ENCODE results near the gene PDE11A.

DNA sequence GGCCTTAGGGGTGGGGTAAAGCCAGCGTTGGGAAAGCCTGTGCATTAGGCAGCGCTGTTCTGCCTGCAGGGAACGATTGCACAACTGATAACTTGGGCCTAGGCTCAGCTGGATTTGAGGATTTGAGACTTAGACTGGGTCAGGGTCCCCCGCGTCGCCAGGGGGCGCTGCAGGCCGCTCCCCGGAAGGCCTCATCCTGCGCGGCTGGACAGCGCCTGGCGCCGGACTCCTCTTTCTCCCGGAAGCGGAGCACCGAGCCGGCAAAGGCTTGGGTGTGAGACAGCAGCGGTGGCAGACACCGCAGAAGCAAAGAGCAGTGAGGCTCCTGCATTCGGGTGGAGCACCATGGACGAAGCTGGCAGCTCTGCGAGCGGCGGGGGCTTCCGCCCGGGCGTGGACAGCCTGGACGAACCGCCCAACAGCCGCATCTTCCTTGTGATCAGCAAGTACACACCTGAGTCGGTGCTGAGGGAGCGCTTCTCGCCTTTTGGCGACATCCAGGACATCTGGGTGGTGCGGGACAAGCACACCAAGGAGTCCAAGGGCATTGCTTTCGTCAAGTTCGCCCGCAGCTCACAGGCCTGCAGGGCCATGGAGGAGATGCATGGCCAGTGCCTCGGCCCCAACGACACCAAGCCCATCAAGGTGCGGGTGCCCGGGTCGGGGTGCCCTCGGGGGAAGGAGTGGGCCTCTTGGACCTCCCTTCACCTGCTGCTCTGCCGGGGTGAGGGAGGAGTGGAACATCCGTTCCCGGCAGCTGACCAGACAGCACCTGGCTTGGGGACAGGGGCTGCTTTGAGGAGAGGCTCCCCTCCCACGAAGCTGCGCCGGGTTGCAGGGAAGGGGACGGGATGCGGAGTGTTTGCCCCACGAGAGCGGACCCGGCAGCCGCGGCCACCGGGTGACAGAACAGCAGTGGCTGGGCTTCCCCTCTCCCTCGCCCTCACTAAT, 39.9 kb upstream of the PDE11A start, which contains the start of gene RBM45:
- TF ChIP-seq, protein P1, sequence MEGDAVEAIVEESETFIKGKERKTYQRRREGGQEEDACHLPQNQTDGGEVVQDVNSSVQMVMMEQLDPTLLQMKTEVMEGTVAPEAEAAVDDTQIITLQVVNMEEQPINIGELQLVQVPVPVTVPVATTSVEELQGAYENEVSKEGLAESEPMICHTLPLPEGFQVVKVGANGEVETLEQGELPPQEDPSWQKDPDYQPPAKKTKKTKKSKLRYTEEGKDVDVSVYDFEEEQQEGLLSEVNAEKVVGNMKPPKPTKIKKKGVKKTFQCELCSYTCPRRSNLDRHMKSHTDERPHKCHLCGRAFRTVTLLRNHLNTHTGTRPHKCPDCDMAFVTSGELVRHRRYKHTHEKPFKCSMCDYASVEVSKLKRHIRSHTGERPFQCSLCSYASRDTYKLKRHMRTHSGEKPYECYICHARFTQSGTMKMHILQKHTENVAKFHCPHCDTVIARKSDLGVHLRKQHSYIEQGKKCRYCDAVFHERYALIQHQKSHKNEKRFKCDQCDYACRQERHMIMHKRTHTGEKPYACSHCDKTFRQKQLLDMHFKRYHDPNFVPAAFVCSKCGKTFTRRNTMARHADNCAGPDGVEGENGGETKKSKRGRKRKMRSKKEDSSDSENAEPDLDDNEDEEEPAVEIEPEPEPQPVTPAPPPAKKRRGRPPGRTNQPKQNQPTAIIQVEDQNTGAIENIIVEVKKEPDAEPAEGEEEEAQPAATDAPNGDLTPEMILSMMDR (IDR thresholded peaks at IDR 0.05; ENCODE audit: control extremely low read depth in 1 of 3, insufficient read depth in 1 of 3, low read depth in 1 of 3, low read length in 3 of 3), result peak; percentile 87 to 95 (median 91)
- peak; percentile 64 for TF ChIP-seq PHF8 (conservative IDR thresholded peaks at IDR 0.05; ENCODE audit: low read depth, low read length)
- TF ChIP-seq SUZ12 (IDR thresholded peaks at IDR 0.05; ENCODE audit: low read length), result no peak
- TF ChIP-seq TCF12 (IDR thresholded peaks at IDR 0.05; ENCODE audit: low read depth, low read length), result no peak
- peak; percentile 78 for TF ChIP-seq POLR2AphosphoS5 (IDR thresholded peaks at IDR 0.05; ENCODE audit: low read depth, low read length)
- TF ChIP-seq POLR2A (IDR thresholded peaks at IDR 0.05; ENCODE audit: control extremely low read depth in 1 of 2, low read depth in 2 of 2, low read length in 2 of 2), result peak in 1 of 2 experiments; percentile 87; a peak in 2 of 3 replicates

Data from H1 (cell line).